ENCODE measurements around the gene EHD3.

- TF ChIP-seq ARNT (IDR thresholded peaks at IDR 0.05): no peak
- TF ChIP-seq ZNF384 (IDR thresholded peaks at IDR 0.05): no peak
- no peak for TF ChIP-seq BHLHE40 (IDR thresholded peaks at IDR 0.05; ENCODE audit: borderline replicate concordance)
- TF ChIP-seq PKNOX1 (IDR thresholded peaks at IDR 0.05): no peak
- no peak for TF ChIP-seq FOXK2 (IDR thresholded peaks at IDR 0.05)
- no peak for TF ChIP-seq HDGF (IDR thresholded peaks at IDR 0.05; ENCODE audit: borderline replicate concordance)
- no peak for TF ChIP-seq SP1 (IDR thresholded peaks at IDR 0.05)
- TF ChIP-seq CTBP1 (IDR thresholded peaks at IDR 0.05; ENCODE audit: borderline replicate concordance): no peak
- no peak for TF ChIP-seq SUZ12 (IDR thresholded peaks at IDR 0.05)
Measured at GRCh38 chr2:31192396-31192795, 41.6 kb upstream of the EHD3 start.

All from HEK293T (cell line).